Ammon's horn (tissue), 1 donor: ENCODE measurements around the gene SKOR1.

Experiments used
- DNase-seq: peaks from one replicate; pipeline ENCODE4 v3.0.0-alpha.2; 2016; ENCODE audit warnings: low spot score

The SKOR1 gene

GRCh38 chr15:67820122-67820991 lies 5.0 kb upstream of the SKOR1 start:
- DNase-seq, result no peak

- DNase-seq, result no peak
Measured at GRCh38 chr15:67820992-67821783, 4.1 kb upstream of the SKOR1 start.

DNA sequence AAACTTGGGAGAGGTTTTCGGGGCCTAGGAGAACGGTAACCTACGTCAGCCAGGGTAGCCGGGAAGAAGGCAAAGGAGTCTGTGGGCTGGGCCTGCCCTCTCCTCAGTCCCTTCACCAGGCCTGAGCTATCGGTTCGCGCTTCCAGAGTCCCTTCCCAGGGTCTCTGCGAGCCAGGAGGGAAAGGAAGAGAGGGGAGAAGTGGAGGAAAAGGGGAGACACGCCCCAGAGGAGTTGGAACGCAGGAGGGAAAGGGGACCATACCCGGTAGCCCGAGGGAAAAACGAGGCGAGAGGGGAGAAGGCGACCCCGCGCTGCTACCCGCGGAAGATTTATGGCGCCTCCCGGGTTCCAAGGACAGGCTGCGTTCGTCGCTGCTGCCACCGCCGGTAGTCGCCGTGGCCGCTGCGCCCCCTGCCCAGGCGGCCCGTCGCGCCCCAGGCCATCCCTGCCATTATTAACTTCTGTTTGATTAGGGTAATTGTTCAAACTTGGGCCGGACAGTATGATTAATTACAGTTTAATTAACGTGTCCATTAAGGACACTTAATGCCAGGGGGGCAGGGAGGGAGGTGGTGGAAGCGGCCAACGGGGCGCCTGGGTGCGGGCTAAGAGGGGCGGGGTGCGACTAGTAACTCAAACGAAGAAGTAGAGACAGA lies 3.4 kb upstream of the SKOR1 start:
- DNase-seq, result no peak

GRCh38 chr15:67822537-67823313 lies 2.6 kb upstream of the SKOR1 start:
- no peak for DNase-seq

DNA sequence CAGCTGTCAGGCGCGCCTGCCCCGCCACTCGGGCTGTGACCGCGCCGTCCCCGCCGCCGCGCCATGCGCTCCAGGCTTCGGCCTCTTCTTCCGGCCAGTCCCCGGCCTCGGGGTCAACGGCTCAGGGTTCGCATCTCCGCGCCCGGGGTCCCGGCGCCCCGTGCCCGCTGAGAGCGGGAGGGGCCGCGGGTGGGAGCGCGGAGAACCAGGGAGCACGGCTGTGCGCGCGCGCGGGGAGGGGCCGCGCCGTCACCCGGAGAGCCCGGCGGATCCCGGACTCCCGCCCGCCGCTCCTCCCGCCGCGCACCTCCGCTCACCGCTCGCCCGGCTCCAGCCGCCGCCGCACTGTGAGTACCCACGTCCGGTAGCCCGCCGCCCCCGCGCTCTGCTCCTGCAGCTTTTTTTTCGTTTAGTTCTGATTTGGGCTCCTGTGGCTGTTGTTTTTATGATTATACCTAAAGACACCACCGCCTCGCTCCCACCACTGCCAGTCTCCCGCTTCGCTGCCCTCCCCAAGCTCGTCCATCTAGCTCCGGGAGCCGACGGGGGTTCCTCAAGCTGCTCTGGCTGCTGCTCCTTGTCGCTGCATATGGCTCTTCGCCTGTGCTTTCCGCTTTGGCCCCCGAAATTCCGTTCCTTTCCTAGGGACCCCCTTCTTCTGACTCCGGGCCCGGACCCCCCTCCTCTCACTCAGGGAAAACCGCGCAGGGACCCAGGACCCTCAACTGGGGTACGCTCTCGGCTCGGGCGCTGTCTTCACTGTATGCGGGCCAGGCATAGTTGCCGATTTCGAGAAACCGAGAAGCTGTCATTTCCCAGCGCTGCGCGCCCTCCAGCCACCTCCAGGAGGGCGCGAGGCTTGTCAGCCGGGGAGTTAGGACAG lies 1.8 kb upstream of the SKOR1 start:
- no peak for DNase-seq

GRCh38 chr15:67824197-67824968 lies 926 bp upstream of the SKOR1 start:
- DNase-seq, result no peak

GRCh38 chr15:67825881-67826716 lies 790 bp downstream of the SKOR1 start:
- no peak for DNase-seq

GRCh38 chr15:67826717-67827561 lies 1.6 kb downstream of the SKOR1 start:
- no peak for DNase-seq

- no peak for DNase-seq
Measured at GRCh38 chr15:67827562-67828277, 2.4 kb downstream of the SKOR1 start.

DNA sequence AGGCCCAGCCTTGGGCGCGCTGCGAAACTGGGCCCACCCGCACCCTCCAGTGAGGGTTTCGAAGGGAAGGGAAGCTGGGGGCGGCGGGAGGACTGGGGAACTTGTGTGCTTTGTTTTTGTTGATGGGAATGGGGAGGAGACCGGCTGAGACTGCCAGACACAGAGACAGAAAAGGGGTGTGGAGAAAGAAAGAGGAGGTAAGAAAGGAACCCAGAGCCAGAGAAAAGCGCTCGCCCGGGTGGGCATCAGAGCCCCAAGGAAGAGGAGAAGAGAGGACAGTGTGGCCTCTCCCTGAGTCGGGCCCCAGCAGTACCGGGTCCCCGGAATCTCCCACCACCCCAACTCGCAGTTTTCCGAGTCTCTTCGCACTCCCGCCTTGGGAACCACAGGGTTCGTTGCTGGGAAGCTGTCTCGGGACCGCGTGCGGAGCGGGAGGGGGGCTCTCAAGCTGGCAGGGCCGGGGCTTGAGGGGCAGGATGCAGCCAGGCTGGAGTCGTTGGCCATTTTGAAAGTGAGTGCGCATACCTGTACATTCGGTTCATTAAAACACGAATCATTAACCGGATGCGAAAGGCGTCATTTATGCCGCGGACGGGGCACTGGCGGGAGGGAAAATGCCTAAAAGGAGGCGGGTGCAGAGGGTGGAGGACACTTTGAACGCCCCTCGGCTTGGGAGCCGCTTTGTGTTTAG lies 3.1 kb downstream of the SKOR1 start:
- no peak for DNase-seq

DNA sequence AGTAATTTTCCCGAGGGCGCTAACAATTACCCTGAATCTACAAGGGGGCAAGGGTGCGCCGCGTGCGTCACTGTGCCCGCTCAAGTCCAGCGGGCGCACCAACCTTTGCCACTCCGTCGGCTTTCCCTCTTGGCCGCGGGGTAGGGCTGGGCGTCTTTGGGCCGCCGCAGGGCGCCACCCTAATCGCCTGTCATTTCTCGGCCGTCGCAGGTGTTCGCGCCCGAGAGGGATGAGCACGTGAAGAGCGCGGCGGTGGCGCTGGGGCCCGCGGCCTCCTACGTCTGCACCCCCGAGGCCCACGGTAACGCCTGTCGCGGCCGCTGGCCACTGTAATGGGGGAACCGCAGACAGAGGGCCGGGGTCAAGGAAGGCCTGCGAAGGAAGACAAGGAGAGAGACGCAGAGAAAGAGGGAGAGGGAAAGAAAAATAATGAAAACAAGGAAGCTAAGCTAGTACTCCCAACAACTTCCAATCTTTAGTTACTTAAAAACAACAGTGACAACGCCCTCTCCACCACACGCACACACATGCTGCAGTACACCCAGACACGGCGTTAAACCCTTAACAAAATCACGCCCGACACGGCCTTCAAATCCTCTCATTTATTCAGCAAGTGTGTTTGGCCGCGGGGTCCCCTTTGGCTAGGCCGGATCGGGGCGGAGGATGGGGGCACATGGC lies 3.8 kb downstream of the SKOR1 start:
- no peak for DNase-seq

DNA sequence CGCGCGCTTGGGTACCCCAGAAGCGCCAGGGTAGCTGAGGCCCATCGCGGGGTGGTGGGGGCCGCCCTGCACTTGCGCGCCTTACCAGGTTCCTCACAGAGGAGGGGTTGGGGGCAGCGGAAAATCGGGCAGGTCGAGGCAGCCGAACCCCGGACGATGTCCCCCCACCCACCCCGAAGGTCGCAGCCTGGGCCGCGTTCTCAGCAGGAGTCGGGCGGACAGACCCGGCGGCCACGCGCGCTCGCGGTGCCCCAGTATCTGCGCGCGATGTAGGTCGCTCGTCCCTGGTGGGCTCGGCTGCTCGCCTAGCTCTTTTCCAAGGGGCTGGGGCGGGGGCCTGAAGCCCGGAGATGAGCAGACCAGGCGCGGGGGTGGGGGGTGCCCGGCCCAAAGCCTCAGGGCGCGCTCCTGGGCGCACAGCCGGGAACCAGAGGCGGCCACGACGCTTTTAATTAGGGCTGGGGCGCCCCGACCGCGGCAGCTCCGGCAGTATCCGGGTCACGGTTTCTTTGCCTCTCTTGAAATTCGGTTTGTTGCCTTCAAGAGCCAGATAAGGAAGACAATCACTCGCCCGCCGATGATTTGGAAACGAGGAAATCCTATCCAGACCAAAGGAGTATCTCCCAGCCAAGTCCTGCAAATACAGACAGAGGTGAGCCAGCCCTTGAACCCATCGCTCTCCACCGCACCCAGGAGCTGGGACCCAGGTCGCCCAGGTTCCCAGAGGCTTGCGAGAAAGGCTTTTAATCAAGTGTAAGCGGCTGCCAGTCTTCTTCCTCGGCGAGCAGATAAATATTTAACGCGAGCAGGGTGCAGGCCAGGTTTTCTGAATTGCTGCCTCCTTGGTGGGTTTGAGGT lies 4.6 kb downstream of the SKOR1 start:
- DNase-seq, result no peak

DNA sequence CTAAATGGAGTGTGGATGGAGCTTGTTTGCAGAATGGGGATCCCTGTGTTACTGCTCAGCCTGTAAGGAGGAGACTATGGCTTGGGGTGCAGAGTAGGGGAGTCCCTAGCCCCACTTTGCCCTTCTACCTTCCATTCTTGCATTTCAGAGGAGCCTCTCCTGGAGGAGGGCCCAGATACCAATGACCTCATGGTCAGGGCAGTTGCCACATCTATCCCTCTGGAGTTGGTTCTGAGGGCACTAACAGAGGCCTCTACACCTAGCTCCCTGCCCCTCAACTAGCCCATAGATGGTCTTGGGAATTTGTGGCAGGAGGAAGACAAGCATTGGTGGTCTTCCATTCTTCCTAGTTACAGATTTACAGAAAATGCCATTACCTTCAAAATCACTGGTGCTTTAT lies 6.1 kb downstream of the SKOR1 start:
- no peak for DNase-seq

- DNase-seq, result no peak
Measured at GRCh38 chr15:67832031-67832551, 6.8 kb downstream of the SKOR1 start.
